Measurements from ENCODE around the gene NDUFB8. TPM values are rescaled to one million over a fixed set of nuclear protein-coding genes. Genes with fewer than 3 reads are reported as not detected.

NDUFB8 gene
- total and polyA plus RNA-seq, 8 donors, result 112 to 147 (median 134) TPM

GRCh38 chr10:100567249-100567648, 37.6 kb upstream of the NDUFB8 start:
- DNase-seq (no peak), ATAC-seq (no peak)
- H3K27me3 ChIP-seq, result peaks cover 33 to 97% of the 10 kb centered on the region in 2 donors
- H3K4me1 ChIP-seq, result peaks cover 4 to 5% of the 10 kb centered on the region in 2 donors
- intact Hi-C loops (cut with DNase I), result loop anchor here in 1 of 2 donors (10.0 kb wide), 1 partner anchor 308 kb away; no protein-coding TSS in a partner anchor
- H3K9me3 ChIP-seq, result no peaks in the 10 kb centered on the region
- TF ChIP-seq CTCF (IDR thresholded peaks at IDR 0.05), result no peak
- H3K27ac ChIP-seq, result no peak overlapping the region
- H3K36me3 ChIP-seq, result no peaks in the 10 kb centered on the region
- no peak overlapping the region for H3K4me3 ChIP-seq

DNA sequence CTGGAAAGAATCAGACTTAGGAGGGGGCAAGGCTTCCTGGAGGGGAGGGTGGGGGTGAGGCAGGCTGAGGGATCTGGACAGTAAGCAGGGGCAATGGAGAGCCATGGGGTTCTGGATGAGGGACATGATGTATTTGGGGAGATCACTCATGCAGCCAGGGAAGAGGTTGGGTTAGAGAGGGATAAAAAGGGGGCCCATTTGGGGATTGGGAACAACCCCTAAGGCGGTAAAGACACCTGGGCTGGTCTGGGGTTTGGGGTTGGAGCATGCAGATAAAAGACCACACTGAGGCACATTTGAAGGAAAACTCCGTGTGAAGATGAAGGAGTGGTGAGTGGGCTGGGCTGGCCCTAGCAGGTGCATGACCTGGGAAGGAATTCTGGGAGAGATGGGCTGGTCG, 36.9 kb upstream of the NDUFB8 start:
- no peak for TF ChIP-seq CTCF (IDR thresholded peaks at IDR 0.05)
- intact Hi-C loops (cut with DNase I), result loop anchor here in 1 of 2 donors (10.0 kb wide), 1 partner anchor 308 kb away; no protein-coding TSS in a partner anchor
- Histone ChIP-seq H3K4me3 (no peak overlapping the region), H3K27me3 (peaks cover 40 to 97% of the 10 kb centered on the region in 2 donors), H3K36me3 (no peaks in the 10 kb centered on the region), H3K4me1 (peaks cover 5 to 12% of the 10 kb centered on the region in 2 donors), H3K9me3 (no peaks in the 10 kb centered on the region), H3K27ac (no peak overlapping the region)
- DNase-seq, result no peak
- ATAC-seq, result no peak

GRCh38 chr10:100565206-100565985, 35.7 kb upstream of the NDUFB8 start:
- TF ChIP-seq CTCF (IDR thresholded peaks at IDR 0.05), result no peak
- H3K36me3 ChIP-seq, result no peaks in the 10 kb centered on the region
- H3K27me3 ChIP-seq, result peaks cover 40 to 88% of the 10 kb centered on the region in 2 donors
- DNase-seq (no peak), ATAC-seq (no peak)
- H3K4me3 ChIP-seq, result no peak overlapping the region
- intact Hi-C loops (cut with DNase I), result loop anchor here in 1 of 2 donors (10.0 kb wide), 1 partner anchor 309 kb away; no protein-coding TSS in a partner anchor
- no peak overlapping the region for H3K27ac ChIP-seq
- no peaks in the 10 kb centered on the region for H3K9me3 ChIP-seq
- peaks cover 5 to 12% of the 10 kb centered on the region in 2 donors for H3K4me1 ChIP-seq

- Histone ChIP-seq H3K36me3 (peaks cover 0 to 8% of the 10 kb centered on the region in 2 donors), H3K4me1 (peaks cover 5 to 12% of the 10 kb centered on the region in 2 donors), H3K4me3 (no peak overlapping the region), H3K27me3 (peaks cover 18 to 57% of the 10 kb centered on the region in 2 donors), H3K27ac (no peak overlapping the region), H3K9me3 (no peaks in the 10 kb centered on the region)
- peak; percentile 67 to 72 for TF ChIP-seq CTCF (IDR thresholded peaks at IDR 0.05)
- intact Hi-C loops (cut with DNase I), result loop anchor here in 1 of 2 donors (10.0 kb wide), 1 partner anchor 313 kb away; no protein-coding TSS in a partner anchor
- DNase-seq (peak; percentile 59 to 90 (median 72)), ATAC-seq (peak; percentile 96)
Measured at GRCh38 chr10:100562008-100562672, 32.5 kb upstream of the NDUFB8 start.

GRCh38 chr10:100561005-100561404, 31.3 kb upstream of the NDUFB8 start:
- H3K4me1 ChIP-seq, result peaks cover 5 to 12% of the 10 kb centered on the region in 2 donors
- intact Hi-C loops (cut with DNase I), result loop anchor here in 1 of 2 donors (10.0 kb wide), 1 partner anchor 314 kb away; no protein-coding TSS in a partner anchor
- H3K36me3 ChIP-seq, result peaks cover 0 to 15% of the 10 kb centered on the region in 2 donors
- H3K27me3 ChIP-seq, result peaks cover 18 to 45% of the 10 kb centered on the region in 2 donors
- no peak overlapping the region for H3K27ac ChIP-seq
- H3K4me3 ChIP-seq, result no peak overlapping the region
- ATAC-seq (no peak), DNase-seq (no peak)
- no peaks in the 10 kb centered on the region for H3K9me3 ChIP-seq
- no peak for TF ChIP-seq CTCF (IDR thresholded peaks at IDR 0.05)

Data from left lung (tissue), 10 donors.